GM19035 (cell line): ENCODE measurements around the gene DRAM1.
"Not testable (repeated sequence)": the region's sequence is repeated elsewhere in the genome, so short reads cannot be mapped to it uniquely, and the experiment has no call there.

ENCODE experiments used
- ATAC-seq: cut with Tn5 transposase; IDR thresholded peaks from one replicate; pipeline ENCODE4 v1.9.1; 2021; ENCODE audit not compliant: unreplicated experiment

DRAM1 gene

GRCh38 chr12:101901777-101902176 is 24.4 kb downstream of the DRAM1 start:
- no peak for ATAC-seq

GRCh38 chr12:101902641-101903040 is 25.3 kb downstream of the DRAM1 start:
- ATAC-seq: no peak

- no peak for ATAC-seq
These were observed 28.8 kb downstream of the DRAM1 start for GRCh38 chr12:101906226-101906625.

GRCh38 chr12:101908395-101908794 is 31.0 kb downstream of the DRAM1 start:
- ATAC-seq: no peak

- ATAC-seq: peak; percentile 35
These were observed 32.3 kb downstream of the DRAM1 start for GRCh38 chr12:101909646-101910045.

- ATAC-seq: no peak
These were observed 38.5 kb downstream of the DRAM1 start for GRCh38 chr12:101915841-101916240.

GRCh38 chr12:101918805-101919204 is 41.4 kb downstream of the DRAM1 start:
- not testable (repeated sequence) for ATAC-seq

GRCh38 chr12:101919447-101919846 is 42.1 kb downstream of the DRAM1 start:
- ATAC-seq: no peak

GRCh38 chr12:101920906-101921305 is 43.5 kb downstream of the DRAM1 start:
- no peak for ATAC-seq

- no peak for ATAC-seq
These were observed 45.8 kb downstream of the DRAM1 start for GRCh38 chr12:101923045-101923718.

- no peak for ATAC-seq
These were observed 47.2 kb downstream of the DRAM1 start for GRCh38 chr12:101924618-101925017.

- ATAC-seq: no peak
These were observed 48.0 kb downstream of the DRAM1 start for GRCh38 chr12:101925361-101925760.

- no peak for ATAC-seq
These were observed 48.6 kb downstream of the DRAM1 start for GRCh38 chr12:101925935-101926334.

GRCh38 chr12:101927036-101927435 is 49.7 kb downstream of the DRAM1 start:
- no peak for ATAC-seq

GRCh38 chr12:101927999-101928398 is 50.6 kb downstream of the DRAM1 start:
- no peak for ATAC-seq

- ATAC-seq: no peak
These were observed 51.2 kb downstream of the DRAM1 start for GRCh38 chr12:101928556-101928955.

- peak; percentile 30 for ATAC-seq
These were observed 52.1 kb downstream of the DRAM1 start for GRCh38 chr12:101929365-101930041.

- peak; percentile 32 for ATAC-seq
These were observed 54.3 kb downstream of the DRAM1 start for GRCh38 chr12:101931498-101932326.

GRCh38 chr12:101933866-101934514 is 56.6 kb downstream of the DRAM1 start:
- no peak for ATAC-seq

GRCh38 chr12:101935890-101936746 is 58.7 kb downstream of the DRAM1 start:
- peak; percentile 78 for ATAC-seq
